ENCODE measurements around the gene HNF1A. TPM values are rescaled to one million over a fixed set of nuclear protein-coding genes. Genes with fewer than 3 reads are reported as not detected.

The HNF1A gene
- not detected for polyA plus RNA-seq

GRCh38 chr12:120978296-120979219 lies at the start of gene HNF1A:
Gene HNF1A, plus strand, starts transcription at chr12:120978543. Its CDS starts 226 bp downstream, at chr12:120978769.
- Mint-ChIP-seq H3K4me3 (no peak within 1 kb of the TSS), H3K27ac (no peak within 1 kb of the TSS), H3K27me3 (ENCODE audit: low read depth in 3 of 3) (peaks cover 0 to 7% (median 4%) of the 10 kb centered on the region in 3 donors), H3K9me3 (no peaks in the 10 kb centered on the region), H3K4me1 (no peaks in the 10 kb centered on the region), H3K36me3 (no peaks in the 10 kb centered on the region)
- no peak for DNase-seq

GRCh38 chr12:120928864-120929652 lies 49.3 kb upstream of the HNF1A start:
- Mint-ChIP-seq H3K4me1 (no peaks in the 10 kb centered on the region), H3K9me3 (no peaks in the 10 kb centered on the region), H3K36me3 (no peaks in the 10 kb centered on the region), H3K27me3 (ENCODE audit: low read depth in 3 of 3) (peaks cover 0 to 5% (median 2%) of the 10 kb centered on the region in 3 donors), H3K27ac (peak overlapping the region in 1 of 6 donors; percentile 12), H3K4me3 (no peak overlapping the region)
- no peak for DNase-seq

- Mint-ChIP-seq H3K4me3 (no peak overlapping the region), H3K4me1 (no peaks in the 10 kb centered on the region)
Measured at GRCh38 chr12:120930032-120930431, 48.3 kb upstream of the HNF1A start.

GRCh38 chr12:120932058-120932457 lies 46.3 kb upstream of the HNF1A start:
- H3K4me1 Mint-ChIP-seq = no peaks in the 10 kb centered on the region
- H3K27me3 Mint-ChIP-seq (ENCODE audit: low read depth in 3 of 3) = peaks cover 2% of the 10 kb centered on the region in 3 donors
- no peak overlapping the region for H3K4me3 Mint-ChIP-seq
- no peaks in the 10 kb centered on the region for H3K36me3 Mint-ChIP-seq
- peak overlapping the region in 1 of 6 donors; percentile 29 for H3K27ac Mint-ChIP-seq
- no peaks in the 10 kb centered on the region for H3K9me3 Mint-ChIP-seq
- DNase-seq = no peak

More at GRCh38 chr12:120930032-120930431, 48.3 kb upstream of the HNF1A start:
- no peaks in the 10 kb centered on the region for H3K9me3 Mint-ChIP-seq
- peaks cover 0 to 3% (median 2%) of the 10 kb centered on the region in 3 donors for H3K27me3 Mint-ChIP-seq (ENCODE audit: low read depth in 3 of 3)
- H3K27ac Mint-ChIP-seq = no peak overlapping the region
- no peaks in the 10 kb centered on the region for H3K36me3 Mint-ChIP-seq
- DNase-seq = no peak

GRCh38 chr12:120932956-120933526 lies 45.3 kb upstream of the HNF1A start:
- Mint-ChIP-seq H3K36me3 (no peaks in the 10 kb centered on the region), H3K4me1 (no peaks in the 10 kb centered on the region)
- no peak for DNase-seq

GRCh38 chr12:120933786-120934185 lies 44.6 kb upstream of the HNF1A start:
- Mint-ChIP-seq H3K4me1 (no peaks in the 10 kb centered on the region), H3K9me3 (no peaks in the 10 kb centered on the region), H3K27me3 (ENCODE audit: low read depth in 3 of 3) (peaks cover 2 to 4% (median 2%) of the 10 kb centered on the region in 3 donors), H3K4me3 (no peak overlapping the region), H3K27ac (no peak overlapping the region), H3K36me3 (no peaks in the 10 kb centered on the region)
- no peak for DNase-seq

More at GRCh38 chr12:120932956-120933526, 45.3 kb upstream of the HNF1A start:
- Mint-ChIP-seq H3K9me3 (no peaks in the 10 kb centered on the region), H3K4me3 (no peak overlapping the region), H3K27ac (no peak overlapping the region), H3K27me3 (ENCODE audit: low read depth in 3 of 3) (peaks cover 2 to 4% (median 2%) of the 10 kb centered on the region in 3 donors)

- Mint-ChIP-seq H3K27ac (peak overlapping the region in 1 of 6 donors; percentile 25), H3K9me3 (no peaks in the 10 kb centered on the region), H3K4me3 (no peak overlapping the region), H3K27me3 (ENCODE audit: low read depth in 3 of 3) (peaks cover 4 to 6% (median 4%) of the 10 kb centered on the region in 3 donors), H3K4me1 (no peaks in the 10 kb centered on the region), H3K36me3 (no peaks in the 10 kb centered on the region)
- DNase-seq = no peak
Measured at GRCh38 chr12:120936197-120936596, 42.1 kb upstream of the HNF1A start.

- Mint-ChIP-seq H3K9me3 (no peaks in the 10 kb centered on the region), H3K4me3 (no peak overlapping the region), H3K4me1 (no peaks in the 10 kb centered on the region), H3K36me3 (no peaks in the 10 kb centered on the region), H3K27ac (no peak overlapping the region), H3K27me3 (ENCODE audit: low read depth in 3 of 3) (peaks cover 2 to 4% (median 4%) of the 10 kb centered on the region in 3 donors)
- no peak for DNase-seq
Measured at GRCh38 chr12:120938496-120938895, 39.8 kb upstream of the HNF1A start.

GRCh38 chr12:120939523-120939922 lies 38.8 kb upstream of the HNF1A start:
- Mint-ChIP-seq H3K36me3 (no peaks in the 10 kb centered on the region), H3K27ac (no peak overlapping the region), H3K27me3 (ENCODE audit: low read depth in 3 of 3) (peaks cover 2 to 4% (median 4%) of the 10 kb centered on the region in 3 donors), H3K4me3 (no peak overlapping the region), H3K4me1 (no peaks in the 10 kb centered on the region), H3K9me3 (no peaks in the 10 kb centered on the region)
- no peak for DNase-seq

GRCh38 chr12:120940006-120940405 lies 38.3 kb upstream of the HNF1A start:
- Mint-ChIP-seq H3K4me3 (no peak overlapping the region), H3K27ac (no peak overlapping the region), H3K36me3 (no peaks in the 10 kb centered on the region), H3K4me1 (no peaks in the 10 kb centered on the region), H3K27me3 (ENCODE audit: low read depth in 3 of 3) (peaks cover 2 to 4% (median 4%) of the 10 kb centered on the region in 3 donors), H3K9me3 (no peaks in the 10 kb centered on the region)
- DNase-seq = no peak

GRCh38 chr12:120940799-120941198 lies 37.5 kb upstream of the HNF1A start:
- Mint-ChIP-seq H3K4me3 (no peak overlapping the region), H3K27ac (no peak overlapping the region), H3K27me3 (ENCODE audit: low read depth in 3 of 3) (peaks cover 2 to 4% (median 2%) of the 10 kb centered on the region in 3 donors), H3K9me3 (no peaks in the 10 kb centered on the region), H3K4me1 (no peaks in the 10 kb centered on the region), H3K36me3 (no peaks in the 10 kb centered on the region)
- DNase-seq = no peak

- Mint-ChIP-seq H3K4me3 (no peak overlapping the region), H3K27ac (no peak overlapping the region), H3K36me3 (no peaks in the 10 kb centered on the region), H3K9me3 (no peaks in the 10 kb centered on the region), H3K4me1 (no peaks in the 10 kb centered on the region), H3K27me3 (ENCODE audit: low read depth in 3 of 3) (peaks cover 2 to 4% (median 2%) of the 10 kb centered on the region in 3 donors)
- DNase-seq = no peak
Measured at GRCh38 chr12:120941412-120941811, 36.9 kb upstream of the HNF1A start.

- H3K4me3 Mint-ChIP-seq = no peak overlapping the region
- H3K9me3 Mint-ChIP-seq = no peaks in the 10 kb centered on the region
- H3K27me3 Mint-ChIP-seq (ENCODE audit: low read depth in 3 of 3) = peaks cover 2 to 4% (median 2%) of the 10 kb centered on the region in 3 donors
- no peak overlapping the region for H3K27ac Mint-ChIP-seq
- H3K36me3 Mint-ChIP-seq = no peaks in the 10 kb centered on the region
- no peaks in the 10 kb centered on the region for H3K4me1 Mint-ChIP-seq
- no peak for DNase-seq
Measured at GRCh38 chr12:120941846-120942405, 36.4 kb upstream of the HNF1A start.
